GM12892 (cell line): ENCODE measurements around the gene FOXN1.

ENCODE experiments used
- DNase-seq: peaks from one replicate; pipeline ENCODE4 v3.0.0; 2011; ENCODE audit not compliant: insufficient read length
- FAIRE-seq: peaks from 2 replicates; lab custom pipeline; 2011; peaks lifted over from hg19 to GRCh38; lab: Jason Lieb, UNC
- POLR2A ChIP-seq: IDR thresholded peaks from 2 replicates; pipeline ENCODE4 v1.6.1; 2011; ENCODE audit warnings: low read depth, low read length, control low read depth
- POLR2AphosphoS5 ChIP-seq: IDR thresholded peaks from 2 replicates; pipeline ENCODE4 v1.6.1; 2011; ENCODE audit warnings: low read depth, low read length, control low read depth
- TAF1 ChIP-seq: IDR thresholded peaks from 2 replicates; pipeline ENCODE4 v1.6.1; 2011; ENCODE audit warnings: low read depth, mild to moderate bottlenecking, control low read depth, low read length, borderline replicate concordance

The FOXN1 gene

GRCh38 chr17:28533091-28533807 is 27.1 kb downstream of the FOXN1 start:
- no peak for TF ChIP-seq POLR2AphosphoS5
- TF ChIP-seq POLR2A = no peak
- no peak for TF ChIP-seq TAF1
- DNase-seq = no peak
- FAIRE-seq = no peak

- no peak for FAIRE-seq
- DNase-seq = no peak
- no peak for TF ChIP-seq POLR2AphosphoS5
- no peak for TF ChIP-seq TAF1
- no peak for TF ChIP-seq POLR2A
Measured at GRCh38 chr17:28534740-28535375, 28.7 kb downstream of the FOXN1 start.

GRCh38 chr17:28536532-28537218 is 30.5 kb downstream of the FOXN1 start:
- FAIRE-seq (no peak), DNase-seq (no peak)

GRCh38 chr17:28537219-28537610 is 31.1 kb downstream of the FOXN1 start:
- TF ChIP-seq TAF1 (no peak), POLR2AphosphoS5 (no peak), POLR2A (no peak)
- FAIRE-seq = no peak

More at GRCh38 chr17:28536532-28537218, 30.5 kb downstream of the FOXN1 start:
- TF ChIP-seq POLR2A (no peak), POLR2AphosphoS5 (no peak), TAF1 (no peak)

GRCh38 chr17:28538296-28538895 is 32.2 kb downstream of the FOXN1 start:
- no peak for FAIRE-seq

More at GRCh38 chr17:28537219-28537610, 31.1 kb downstream of the FOXN1 start:
- no peak for DNase-seq

GRCh38 chr17:28540231-28540630 is 34.1 kb downstream of the FOXN1 start:
- TF ChIP-seq POLR2AphosphoS5 = no peak
- no peak for TF ChIP-seq POLR2A
- no peak for TF ChIP-seq TAF1
- FAIRE-seq (no peak), DNase-seq (no peak)

More at GRCh38 chr17:28538296-28538895, 32.2 kb downstream of the FOXN1 start:
- TF ChIP-seq POLR2A (no peak), TAF1 (no peak), POLR2AphosphoS5 (no peak)
- no peak for DNase-seq

- DNase-seq (no peak), FAIRE-seq (no peak)
- TF ChIP-seq TAF1 (no peak), POLR2AphosphoS5 (no peak)
Measured at GRCh38 chr17:28541439-28541838, 35.3 kb downstream of the FOXN1 start.

GRCh38 chr17:28544402-28545140 is 38.4 kb downstream of the FOXN1 start:
- TF ChIP-seq POLR2A (no peak), POLR2AphosphoS5 (no peak), TAF1 (no peak)
- DNase-seq (no peak), FAIRE-seq (no peak)

GRCh38 chr17:28545141-28545503 is 39.0 kb downstream of the FOXN1 start:
- DNase-seq (no peak), FAIRE-seq (no peak)
- TF ChIP-seq POLR2AphosphoS5 (no peak), POLR2A (no peak), TAF1 (no peak)

- no peak for DNase-seq
- no peak for FAIRE-seq
Measured at GRCh38 chr17:28545787-28546415, 39.8 kb downstream of the FOXN1 start.

GRCh38 chr17:28547096-28547622 is 41.0 kb downstream of the FOXN1 start:
- no peak for DNase-seq
- TF ChIP-seq POLR2A (no peak), TAF1 (no peak), POLR2AphosphoS5 (no peak)
- no peak for FAIRE-seq

More at GRCh38 chr17:28545787-28546415, 39.8 kb downstream of the FOXN1 start:
- TF ChIP-seq POLR2AphosphoS5 (no peak), TAF1 (no peak), POLR2A (0 out of 2 replicates have a peak, but pooled peaks have one; percentile 11)
